ENCODE measurements around the gene DHRSX.
"Not testable (repeated sequence)": the region's sequence is repeated elsewhere in the genome, so short reads cannot be mapped to it uniquely, and the experiment has no call there.

Gene DHRSX

DNA sequence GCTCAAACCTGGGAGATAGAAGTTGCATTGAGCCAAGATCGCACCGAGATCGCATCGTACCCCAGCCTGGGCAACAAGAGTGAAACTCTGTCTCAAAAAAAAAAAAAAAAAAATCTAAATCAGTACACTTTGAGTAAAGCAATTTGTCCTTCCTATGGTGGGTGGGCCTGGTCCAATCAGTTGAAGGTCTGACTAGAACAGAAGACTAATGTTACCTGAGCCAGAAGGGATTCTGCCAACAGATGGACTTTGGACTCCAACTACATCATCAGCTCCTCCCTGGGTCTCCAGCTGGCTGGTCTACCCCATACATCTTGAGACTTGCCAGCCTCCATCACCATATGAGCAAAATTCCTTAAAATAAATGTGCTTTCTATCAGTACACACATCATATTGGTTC lies 155.2 kb downstream of the DHRSX start:
- no peak for DNase-seq

DNA sequence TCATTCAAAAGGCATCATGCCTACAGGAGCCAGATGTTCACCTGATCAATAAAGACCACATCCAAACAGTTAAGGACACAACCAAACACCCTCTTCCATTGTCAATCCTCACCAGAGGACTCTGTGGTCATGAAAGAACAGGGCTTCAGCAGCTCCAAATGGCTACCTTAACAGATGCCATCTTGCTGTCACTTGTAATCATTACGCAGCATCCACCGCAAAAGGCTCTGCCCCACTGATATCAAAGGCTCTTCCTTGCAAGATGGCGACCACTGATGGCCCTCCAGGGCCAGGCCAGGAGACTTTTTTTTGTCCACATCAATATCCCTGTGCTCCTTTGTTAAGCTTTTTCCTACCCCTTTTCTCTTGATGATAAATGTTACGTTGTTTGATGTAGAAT lies 157.4 kb downstream of the DHRSX start:
- no peak for DNase-seq

DNA sequence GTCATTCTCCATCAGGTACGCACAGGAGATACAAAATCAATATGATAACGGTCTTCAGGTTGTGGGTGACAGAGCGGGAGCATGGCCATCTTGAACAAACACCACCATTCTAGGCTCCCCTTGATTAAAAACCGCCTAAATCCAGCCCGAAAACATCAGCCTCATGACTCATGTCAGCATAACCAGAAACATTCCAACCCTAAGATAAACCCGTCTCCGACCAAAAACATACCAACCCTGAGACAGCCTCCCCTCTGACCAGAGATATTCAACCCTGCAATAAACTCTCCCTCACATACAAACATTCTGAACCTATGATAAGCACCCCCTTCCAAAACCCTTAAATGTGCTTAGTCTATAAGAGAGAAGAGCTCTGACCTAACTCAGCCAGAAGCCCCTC lies 157.9 kb downstream of the DHRSX start:
- no peak for DNase-seq

- no peak for DNase-seq
These were observed 158.5 kb downstream of the DHRSX start for GRCh38 chrX:2342281-2342688.

- DNase-seq: no peak
These were observed 159.8 kb downstream of the DHRSX start for GRCh38 chrX:2340991-2341390.

DNA sequence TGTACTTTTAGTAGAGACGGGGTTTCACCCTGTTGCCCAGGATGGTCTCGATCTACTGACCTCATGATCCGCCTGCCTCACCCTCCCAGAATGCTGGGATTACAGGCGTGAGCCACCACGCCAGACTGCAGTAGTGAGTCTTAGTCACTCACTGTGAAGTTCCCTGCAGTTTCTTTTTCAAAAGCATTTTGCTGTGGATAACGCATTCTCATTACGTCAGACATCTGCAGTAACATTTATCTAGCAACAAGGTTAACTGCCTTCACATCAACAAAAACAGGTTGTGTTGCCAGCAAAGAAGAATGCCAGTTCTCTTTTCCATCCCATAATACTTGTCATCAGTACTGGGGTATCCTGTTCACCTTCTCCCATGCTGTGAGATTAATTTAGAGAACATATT lies 164.6 kb downstream of the DHRSX start:
- no peak for DNase-seq

GRCh38 chrX:2334237-2334636 lies 166.5 kb downstream of the DHRSX start:
- DNase-seq: no peak

DNA sequence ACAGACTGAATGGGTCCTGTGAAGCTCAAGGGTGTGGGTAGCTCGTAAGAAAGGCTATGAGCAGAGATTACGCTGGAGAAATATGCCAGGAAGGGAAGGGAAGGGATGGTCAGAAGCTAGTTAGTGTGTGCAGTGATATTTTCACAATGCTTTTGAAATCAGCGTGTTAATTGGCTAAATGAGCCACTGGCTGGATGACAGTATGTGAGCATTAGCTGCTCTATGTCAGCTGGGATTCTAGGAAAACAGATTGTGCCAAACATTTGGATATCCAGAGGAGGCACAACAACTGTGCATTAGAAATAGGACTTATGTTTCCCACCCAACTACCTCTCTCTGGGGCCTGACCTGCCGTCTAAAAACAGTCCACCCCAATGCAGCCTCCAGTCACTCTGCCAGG lies 168.5 kb downstream of the DHRSX start:
- DNase-seq: no peak

- DNase-seq: no peak
These were observed 169.9 kb downstream of the DHRSX start for GRCh38 chrX:2330910-2331309.

DNA sequence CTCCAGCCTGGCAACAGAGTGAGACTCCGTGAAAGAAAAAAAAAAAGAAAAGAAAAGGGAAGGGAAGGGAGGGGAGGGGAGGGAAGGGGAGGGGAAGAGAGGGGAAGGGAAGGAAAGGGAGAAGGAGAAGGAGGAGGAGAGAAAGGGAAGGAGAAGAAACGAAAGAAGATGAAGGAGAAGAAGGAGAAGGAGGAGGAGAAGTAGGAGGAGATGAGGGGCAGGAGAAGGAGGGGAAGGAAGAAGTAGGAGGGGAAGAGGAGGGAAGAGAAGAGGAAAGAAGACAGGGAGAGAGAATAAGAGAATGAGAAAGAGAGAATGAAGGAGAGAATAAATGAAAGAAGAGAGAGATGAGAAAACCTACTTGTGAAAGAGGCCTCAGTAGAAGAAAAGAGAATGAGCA lies 170.3 kb downstream of the DHRSX start:
- DNase-seq: no peak

GRCh38 chrX:2327423-2327822 lies 173.4 kb downstream of the DHRSX start:
- DNase-seq: no peak

GRCh38 chrX:2325076-2325784 lies 175.5 kb downstream of the DHRSX start:
- peak; percentile 69 for DNase-seq

DNA sequence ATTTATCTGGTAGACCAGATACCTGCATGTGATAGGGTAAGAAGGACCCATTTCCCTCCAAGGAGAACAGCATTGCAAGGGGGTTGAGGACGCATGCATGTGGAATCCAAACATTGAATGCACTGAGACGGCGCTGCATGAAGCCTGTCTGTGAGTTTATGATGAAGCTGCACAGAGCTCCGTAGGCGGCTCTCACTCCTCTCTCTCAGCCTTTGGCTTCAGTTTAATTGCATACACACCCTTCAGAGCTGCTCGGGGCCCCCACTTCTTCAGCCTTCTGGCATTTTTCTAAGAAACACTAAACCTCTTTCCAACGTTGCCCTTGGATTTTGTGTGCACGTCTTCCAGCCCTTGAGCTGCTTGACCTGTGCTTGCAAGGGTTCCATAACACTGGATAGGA lies 176.6 kb downstream of the DHRSX start:
- DNase-seq: no peak

GRCh38 chrX:2321411-2321810 lies 179.4 kb downstream of the DHRSX start:
- no peak for DNase-seq

- DNase-seq: no peak
These were observed 180.0 kb downstream of the DHRSX start for GRCh38 chrX:2320580-2321327.

GRCh38 chrX:2320089-2320488 lies 180.7 kb downstream of the DHRSX start:
- no peak for DNase-seq

- DNase-seq: no peak
These were observed 182.4 kb downstream of the DHRSX start for GRCh38 chrX:2318371-2318770.

GRCh38 chrX:2317527-2318055 lies 183.2 kb downstream of the DHRSX start:
- no peak for DNase-seq

- no peak for DNase-seq
These were observed 184.2 kb downstream of the DHRSX start for GRCh38 chrX:2316534-2316933.

GRCh38 chrX:2315434-2315833 lies 185.3 kb downstream of the DHRSX start:
- no peak for DNase-seq

DNA sequence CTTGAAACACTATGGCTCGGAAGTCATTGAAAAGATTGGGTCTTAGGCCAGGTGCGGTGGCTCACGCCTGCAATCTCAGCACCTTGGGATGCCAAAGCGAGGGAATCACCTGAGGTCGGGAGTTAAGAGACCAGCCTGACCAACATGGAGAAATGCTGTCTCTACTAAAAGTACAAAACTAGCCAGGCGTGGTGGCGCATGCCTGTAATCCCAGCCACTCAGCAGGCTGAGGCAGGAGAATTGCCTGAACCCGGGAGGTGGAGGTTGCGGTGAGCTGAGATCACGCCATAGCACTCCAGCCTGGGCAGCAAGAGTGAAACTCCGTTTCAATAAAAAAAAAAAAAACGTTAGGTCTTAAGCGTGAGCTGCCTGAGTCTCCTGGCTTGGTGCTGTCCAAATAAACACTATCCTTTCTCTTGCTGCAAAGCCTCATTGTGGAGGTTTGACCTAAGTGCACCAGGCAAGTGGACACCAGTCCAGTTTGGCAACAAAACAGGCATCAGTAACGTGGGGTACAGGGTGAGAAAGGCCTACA lies 185.9 kb downstream of the DHRSX start:
- DNase-seq: no peak

GRCh38 chrX:2313864-2314640 lies 186.7 kb downstream of the DHRSX start:
- no peak for DNase-seq

GRCh38 chrX:2312061-2312591 lies 188.7 kb downstream of the DHRSX start:
- DNase-seq: not testable (repeated sequence)
